Thyroid gland (tissue), 4 donors: Measurements from ENCODE around the gene CCDC7.
"Not testable (repeated sequence)": the region's sequence is repeated elsewhere in the genome, so short reads cannot be mapped to it uniquely, and the experiment has no call there.

Source experiments
- CTCF ChIP-seq, 6 experiments: fragments of 200-600 bp in 3 of 6; fragments of 450-650 bp in 3 of 6; sonication (generic) in 3 of 6; IDR thresholded peaks; one replicate each; pipeline ENCODE4 v1.5.1; 2016 to 2019; ENCODE audit warnings: antibody characterized with exemption in 6 of 6, mild to moderate bottlenecking in 2 of 6, inconsistent platforms in 1 of 6, moderate library complexity in 1 of 6
- POLR2A ChIP-seq, 2 donors: fragments of 450-650 bp; IDR thresholded peaks; one replicate each; pipeline ENCODE4 v1.6.1; 2017; ENCODE audit warnings: antibody characterized with exemption in 2 of 2, mild to moderate bottlenecking in 2 of 2, moderate library complexity in 1 of 2

- TF ChIP-seq CTCF, POLR2A (IDR thresholded peaks at IDR 0.05): not testable (repeated sequence)
Measured at GRCh38 chr10:32488038-32488437, 42.1 kb downstream of the CCDC7 start.
